Kasumi-1 (cell line): ENCODE results near the gene SLC10A7.
"Not testable (repeated sequence)": the region's sequence is repeated elsewhere in the genome, so short reads cannot be mapped to it uniquely, and the experiment has no call there.

Experiments used
- DNase-seq, 2 experiments: peaks; one replicate each; lab custom pipeline; 2025; lab: John Stamatoyannopoulos, UW

Gene SLC10A7

DNA sequence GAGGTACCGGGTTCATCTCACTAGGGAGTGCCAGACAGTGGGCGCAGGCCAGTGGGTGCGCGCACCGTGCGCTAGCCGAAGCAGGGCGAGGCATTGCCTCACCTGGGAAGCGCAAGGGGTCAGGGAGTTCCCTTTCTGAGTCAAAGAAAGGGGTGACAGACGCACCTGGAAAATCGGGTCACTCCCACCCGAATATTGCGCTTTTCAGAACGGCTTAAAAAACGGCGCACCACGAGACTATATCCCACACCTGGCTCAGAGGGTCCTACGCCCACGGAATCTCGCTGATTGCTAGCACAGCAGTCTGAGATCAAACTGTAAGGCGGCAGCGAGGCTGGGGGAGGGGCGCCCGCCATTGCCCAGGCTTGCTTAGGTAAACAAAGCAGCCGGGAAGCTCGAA is 171.6 kb downstream of the SLC10A7 start:
- DNase-seq: not testable (repeated sequence)

DNA sequence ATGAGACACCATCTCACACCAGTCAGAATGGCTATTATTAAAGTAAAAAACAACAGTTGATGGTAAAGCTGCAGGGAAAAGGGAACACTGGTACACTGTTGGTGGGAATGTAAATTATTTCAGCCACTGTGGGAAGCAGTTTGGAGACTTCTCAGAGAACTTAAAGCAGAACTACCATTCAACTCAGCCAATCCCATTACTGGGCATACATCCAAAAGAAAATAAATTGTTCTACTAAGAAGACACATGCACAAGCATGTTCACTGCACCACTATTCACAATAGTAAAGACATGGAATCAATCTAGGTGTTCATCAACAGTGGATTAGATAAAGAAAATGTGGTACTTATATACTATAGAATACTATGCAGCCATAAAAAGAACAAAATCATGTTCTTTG is 172.4 kb downstream of the SLC10A7 start:
- DNase-seq: no peak

DNA sequence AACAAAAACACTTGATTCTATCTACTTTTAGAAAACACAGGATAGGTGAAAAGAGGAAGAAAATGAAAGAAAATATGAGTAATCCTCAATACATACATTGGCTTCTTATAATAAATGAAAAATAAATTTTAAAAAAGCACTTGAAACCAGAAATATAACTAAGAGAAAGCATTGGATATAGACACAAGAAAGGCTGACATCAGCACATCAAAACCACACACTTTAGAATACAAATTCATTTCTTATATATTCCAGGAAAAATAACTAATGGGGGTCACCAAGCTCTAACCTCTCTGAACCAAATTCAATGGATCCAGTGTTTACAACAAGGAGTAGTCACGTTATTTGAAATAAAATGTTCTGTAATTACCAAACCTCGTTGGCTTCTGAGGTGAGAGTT is 173.9 kb downstream of the SLC10A7 start:
- DNase-seq: no peak

DNA sequence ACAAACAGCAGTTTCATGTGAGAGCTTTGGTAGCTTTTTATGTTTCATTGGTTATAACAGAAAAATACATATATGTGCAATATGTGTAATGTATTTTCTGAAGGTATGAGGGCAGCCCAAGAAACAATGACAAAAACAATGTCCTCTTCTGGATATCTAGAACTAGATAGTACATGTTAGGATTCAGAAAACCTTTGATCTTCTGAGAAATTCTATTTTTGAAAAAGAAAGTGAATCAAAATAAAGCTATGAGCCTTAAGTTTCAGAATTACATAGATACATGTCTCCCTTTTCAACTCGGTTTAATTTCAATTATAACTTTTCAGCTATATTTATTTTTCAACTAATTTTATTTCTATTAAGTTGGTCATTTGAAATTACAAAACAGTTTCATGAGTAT is 175.5 kb downstream of the SLC10A7 start:
- DNase-seq: no peak

DNA sequence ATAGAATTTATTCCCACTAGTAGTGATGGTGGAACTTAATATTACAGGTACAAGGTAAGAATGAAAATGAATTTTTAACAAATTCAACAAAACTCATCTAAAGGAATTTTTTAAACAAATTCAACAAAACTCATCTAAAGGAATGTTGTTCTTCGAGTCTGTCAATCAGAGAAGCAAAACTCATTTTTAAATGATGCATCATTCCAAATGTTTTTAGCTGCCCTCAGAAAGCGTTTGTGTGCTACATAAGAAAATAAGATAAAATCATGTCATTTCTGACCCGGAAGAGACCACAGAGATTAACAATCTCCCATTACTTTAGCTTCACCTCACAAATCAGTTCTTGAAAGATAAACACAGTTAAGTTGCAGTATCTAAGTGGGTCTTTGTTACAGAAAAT is 178.0 kb downstream of the SLC10A7 start:
- no peak for DNase-seq

DNA sequence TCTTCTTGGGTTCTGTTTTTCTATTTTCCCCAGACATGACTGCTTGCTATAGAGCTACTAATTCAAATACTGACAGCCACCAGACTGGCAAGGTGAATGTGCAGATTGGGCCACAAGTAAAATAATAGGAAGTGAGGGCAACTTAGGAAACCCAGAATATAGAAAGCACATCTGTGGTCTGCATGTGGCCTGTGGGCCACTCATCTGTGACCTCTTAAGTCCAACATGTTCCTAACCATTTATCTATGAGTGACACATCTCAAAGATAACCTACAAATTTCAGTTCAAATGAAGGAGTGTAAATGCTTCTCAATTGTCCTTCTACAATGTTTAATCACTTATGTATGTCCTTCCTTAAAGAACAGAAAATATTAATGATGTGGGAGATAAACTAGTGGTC is 178.5 kb downstream of the SLC10A7 start:
- DNase-seq: no peak

DNA sequence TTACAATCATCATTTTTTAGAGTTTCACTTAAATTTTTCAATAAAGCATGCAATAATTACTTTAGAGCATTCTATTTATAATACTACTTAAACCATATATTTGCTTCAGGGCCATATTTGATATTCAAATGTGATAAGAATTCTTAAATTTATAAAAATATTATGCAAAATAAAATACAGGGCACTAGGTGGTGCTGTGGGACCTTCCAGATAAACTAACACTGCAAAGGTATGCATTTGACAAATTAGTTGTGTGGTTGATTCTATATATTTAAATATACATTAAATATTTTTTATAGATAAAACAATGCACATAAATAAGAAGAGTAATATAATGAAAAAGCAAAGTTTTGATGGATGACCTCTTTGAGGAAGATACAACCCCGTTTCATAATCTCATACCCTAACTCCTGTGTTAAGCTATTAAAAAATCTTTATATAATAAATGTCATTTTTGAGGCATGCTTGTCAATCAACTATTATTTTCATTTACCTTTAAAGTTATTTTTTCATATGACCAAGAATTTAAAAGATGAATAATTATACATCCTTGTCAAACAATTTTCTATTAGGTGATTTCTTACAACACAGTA is 179.0 kb downstream of the SLC10A7 start:
- peak; percentile 58 for DNase-seq

DNA sequence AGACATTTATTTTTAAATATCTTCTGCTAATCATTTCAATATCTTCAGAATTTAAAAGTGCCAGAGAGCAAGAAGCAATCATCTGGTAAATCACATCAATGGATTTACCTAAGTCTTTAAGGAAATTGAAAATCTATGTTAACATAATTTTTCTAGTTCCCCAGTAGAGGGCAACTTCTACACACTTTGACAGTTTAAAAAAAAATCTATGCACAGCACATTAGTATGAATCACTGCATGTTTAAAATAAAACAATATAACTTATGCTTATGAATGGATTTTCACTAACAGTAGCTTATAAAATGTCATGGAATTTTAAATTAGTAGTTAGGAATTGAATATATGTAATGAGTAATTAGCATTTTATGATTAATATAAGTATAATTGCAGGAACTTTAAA is 180.9 kb downstream of the SLC10A7 start:
- peak; percentile 31 to 51 for DNase-seq

DNA sequence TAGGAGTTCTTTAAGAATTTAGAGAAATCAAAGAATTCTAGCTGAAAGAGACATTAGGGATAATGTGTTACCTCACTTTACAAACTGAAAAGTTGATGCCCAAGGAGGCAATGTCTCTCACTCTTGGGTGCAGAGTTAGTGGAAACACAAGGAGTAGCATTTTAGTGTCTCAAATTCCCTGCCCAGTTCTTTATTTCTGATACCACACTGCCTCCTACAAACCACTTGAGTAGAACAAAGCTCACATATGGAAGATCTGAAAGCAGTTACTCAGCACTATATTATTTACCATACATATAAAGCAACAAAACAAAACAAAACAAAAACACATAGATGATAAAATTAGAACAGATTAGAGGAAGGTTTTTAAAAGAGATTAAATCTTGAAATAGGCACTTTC is 183.2 kb downstream of the SLC10A7 start:
- no peak for DNase-seq

DNA sequence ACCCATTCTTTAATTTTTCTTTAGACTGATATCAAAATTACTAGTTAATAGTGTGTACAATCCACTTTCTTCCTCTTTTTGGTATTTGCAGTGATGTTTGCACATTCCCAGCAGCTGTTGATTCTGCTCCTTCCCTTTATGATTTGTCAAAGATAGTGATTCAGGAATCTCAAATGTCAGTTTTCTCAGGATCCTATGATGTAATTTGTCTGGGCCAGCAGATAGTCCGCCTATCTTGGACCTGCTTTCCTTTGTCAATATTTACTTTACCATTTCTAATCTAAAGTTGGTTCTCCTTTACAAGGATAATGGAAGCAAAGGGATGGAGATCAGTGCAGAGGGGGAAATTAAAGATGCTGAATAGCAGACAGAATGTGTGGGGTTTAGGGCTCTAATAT is 185.3 kb downstream of the SLC10A7 start:
- DNase-seq: no peak

DNA sequence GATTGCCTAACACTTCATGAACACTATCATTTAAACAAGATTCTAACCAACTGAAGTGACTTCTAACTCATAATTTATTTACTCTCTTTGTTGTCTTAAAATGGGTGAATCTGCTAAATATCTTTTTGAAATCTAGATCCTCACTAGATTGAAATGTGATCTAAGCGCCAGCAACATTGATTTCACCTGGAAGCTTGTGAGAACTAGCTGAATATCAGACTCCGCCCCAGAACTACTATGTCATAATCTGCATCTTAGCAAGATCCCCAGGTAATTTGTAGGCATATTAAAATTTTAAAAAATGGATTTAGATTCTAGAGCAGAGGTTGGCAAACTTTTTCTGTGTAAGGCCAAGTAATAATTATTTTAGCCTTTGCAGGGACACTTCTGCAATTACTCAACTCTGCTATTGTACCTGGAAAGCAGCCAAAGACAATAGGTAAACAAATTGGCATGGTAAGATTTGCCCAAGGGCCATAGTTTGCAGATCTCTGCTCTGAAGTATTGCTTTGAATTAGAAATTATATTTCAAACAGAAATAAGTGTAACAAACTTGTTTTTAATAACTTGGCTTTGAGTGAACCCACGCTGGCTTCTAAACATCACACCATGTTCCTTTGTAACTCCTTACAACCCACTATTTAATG is 185.9 kb downstream of the SLC10A7 start:
- no peak for DNase-seq

DNA sequence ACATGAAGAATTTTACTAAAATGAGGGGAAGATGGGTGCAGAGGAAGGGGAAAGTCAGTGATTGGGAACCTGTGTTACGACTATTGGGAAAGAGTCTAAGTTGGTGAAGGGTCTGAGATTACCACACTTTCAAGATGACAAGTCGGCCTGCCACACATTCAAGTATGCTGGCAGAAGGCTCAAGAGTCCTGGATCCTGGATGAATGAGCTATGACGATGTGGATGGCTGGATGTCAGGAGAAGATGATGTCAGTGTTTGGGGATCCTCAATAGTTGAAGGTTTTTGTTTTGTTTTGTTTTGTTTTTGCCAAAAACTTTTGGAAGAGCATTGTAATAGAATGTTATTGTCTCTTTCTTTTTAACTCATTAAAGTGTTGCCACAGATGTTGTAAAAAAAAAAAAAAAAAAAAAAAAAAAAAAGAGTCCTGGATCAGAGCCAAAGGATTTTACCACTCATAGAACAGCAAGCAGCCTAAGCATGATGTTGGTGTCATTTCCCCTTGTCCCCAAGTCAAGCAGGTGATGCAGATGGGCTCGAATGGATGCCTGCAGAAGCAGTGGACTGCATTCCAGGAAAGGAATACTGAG is 186.8 kb downstream of the SLC10A7 start:
- DNase-seq: no peak

DNA sequence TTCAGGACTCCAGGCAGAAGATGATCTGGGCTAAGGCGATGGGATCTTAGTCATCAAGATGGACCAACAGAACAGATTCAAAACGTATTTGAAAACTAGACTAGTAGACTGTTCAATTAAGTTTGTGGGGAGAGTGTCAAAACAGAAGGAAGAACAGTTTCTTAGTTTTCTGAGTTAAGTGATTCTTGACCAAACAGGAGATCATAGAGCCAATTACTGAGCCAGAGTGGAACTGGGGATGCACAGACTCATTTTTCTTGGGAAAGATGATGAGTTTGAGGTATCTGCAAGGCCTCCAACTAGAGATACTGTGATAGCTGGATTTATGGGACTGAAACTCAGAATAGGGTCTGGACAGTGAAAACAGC is 187.9 kb downstream of the SLC10A7 start:
- DNase-seq: no peak

DNA sequence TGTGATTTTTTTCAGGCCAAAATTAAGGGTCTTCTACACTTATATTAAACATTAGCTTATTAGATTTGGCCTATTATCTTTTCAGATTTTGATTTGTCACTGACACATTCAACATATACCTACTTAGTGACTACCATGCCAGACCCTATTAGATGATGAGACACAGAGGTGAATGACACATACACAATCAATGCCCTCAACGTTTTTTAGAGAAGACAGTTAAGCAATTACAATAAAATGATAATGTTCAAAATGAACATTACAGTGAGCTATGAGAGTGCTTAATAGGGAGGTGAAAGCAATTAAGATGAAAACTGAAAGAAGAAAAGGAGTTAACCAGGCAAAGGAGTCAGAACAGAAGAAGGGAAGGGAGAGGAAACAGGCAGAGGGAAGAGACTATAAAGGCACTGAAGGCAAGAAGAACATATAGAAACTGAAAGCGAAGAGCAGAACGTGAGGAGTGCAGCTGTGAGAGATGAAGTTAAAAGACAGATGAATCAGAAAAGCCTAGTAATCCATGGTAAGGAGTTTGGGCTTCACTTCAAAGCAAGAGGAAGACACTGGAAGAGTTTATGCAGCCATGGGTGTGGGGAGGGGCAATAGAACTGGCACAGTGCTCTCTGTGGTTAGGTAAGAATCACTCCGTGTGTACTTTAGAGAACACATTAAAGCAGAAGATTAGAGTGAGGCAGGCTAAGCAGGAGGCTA is 188.4 kb downstream of the SLC10A7 start:
- peak; percentile 12 to 15 for DNase-seq

DNA sequence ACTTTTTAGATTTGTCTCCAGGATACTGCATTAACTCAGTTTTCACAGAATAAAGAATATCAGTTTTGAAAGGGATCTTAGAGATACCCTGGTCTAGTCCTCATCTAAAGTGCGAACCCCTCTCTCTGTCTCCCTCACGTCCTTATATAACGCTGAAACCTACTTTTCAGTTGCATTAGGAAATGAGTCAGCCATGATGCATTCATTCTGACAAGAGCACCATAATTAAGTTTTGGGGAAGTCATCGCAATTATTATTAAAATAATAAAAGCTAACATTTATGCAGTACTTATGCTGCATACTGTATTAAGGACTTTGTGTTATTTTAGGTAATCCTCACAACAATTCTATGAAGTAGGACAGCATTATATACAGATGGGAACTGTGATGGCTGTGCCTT is 191.3 kb downstream of the SLC10A7 start:
- DNase-seq: no peak

DNA sequence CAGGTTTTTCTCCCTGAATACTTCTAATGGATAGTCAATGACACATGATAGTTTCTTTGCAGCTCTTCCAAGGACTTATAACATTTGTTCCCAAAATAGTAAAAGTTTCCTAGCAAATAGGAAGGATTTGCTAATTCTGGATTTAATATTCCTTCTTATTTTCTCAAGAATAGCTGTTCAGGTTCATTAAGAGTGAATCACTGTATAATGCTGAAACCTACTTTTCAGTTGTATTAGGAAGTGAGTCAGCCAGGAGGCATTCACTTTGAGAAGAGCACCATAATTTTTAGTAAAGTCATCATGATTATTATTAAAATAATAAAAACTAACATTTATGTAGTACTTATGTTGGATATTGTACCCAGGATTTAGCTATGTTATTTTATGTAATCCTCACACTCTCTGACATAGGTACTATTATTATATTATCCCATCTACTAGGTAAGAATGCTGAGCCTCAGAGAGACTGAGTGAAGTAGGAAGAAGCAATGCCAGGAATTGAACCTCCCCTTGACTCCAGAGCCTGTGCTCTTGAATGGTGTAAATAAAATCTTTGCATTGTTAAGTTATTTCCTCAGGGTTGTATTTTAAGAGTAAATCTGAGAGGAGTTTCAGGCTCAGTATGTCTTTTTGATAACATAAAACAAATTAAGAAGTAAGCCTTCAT is 192.6 kb downstream of the SLC10A7 start:
- DNase-seq: no peak

DNA sequence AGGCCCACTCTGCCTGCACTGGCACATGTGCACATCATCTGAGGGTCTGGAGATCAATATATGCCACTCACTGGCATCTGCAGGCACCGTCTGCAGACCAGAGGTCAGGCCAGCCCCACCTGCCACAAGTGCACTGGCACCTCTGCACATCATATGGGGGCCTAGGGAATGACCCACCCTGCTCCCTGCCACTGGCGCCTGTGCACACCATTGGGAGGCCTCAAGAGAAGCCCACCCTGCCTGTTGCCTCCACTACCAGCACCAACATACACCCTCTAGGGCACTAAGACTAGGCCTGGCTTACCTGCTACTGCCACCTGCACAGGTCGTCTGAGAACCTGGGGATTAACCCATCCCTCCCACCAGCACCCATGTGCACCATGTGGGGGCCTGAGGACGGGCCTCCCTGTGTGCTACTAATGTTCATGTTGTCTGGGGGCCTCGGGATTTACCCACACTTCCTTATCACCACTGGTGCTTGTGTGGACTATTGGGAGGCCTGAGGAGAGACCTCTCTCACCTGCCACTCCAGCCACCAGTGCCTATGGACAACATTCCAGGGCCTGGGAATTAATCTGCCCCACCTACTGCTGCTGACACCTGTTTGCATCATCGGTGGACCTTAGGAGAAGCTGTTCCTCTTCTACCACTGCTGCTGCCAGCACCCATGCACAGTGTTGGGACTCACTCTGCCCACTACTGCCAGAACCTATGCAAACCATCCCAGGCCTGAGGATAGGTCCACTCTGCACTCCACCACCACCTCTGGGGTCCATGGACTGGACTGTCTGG is 193.7 kb downstream of the SLC10A7 start:
- DNase-seq: no peak

DNA sequence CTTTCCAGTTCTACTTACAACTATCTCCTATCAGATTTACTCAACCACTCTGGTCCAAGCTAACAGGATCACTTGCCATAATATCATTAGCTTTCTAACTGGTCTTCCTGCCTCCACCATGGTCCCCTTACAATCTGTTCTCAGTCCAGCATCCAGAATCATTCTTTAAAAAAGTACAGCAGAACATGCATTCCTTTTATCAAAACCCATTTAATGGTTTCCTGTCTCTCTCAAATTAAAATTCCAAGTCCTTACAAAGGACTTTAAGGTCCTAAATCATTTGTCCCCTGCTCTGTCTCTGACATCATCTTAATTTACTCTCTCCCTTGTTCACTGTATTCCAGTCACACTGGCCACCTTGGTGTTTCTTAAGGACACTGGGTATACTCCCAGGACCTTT is 202.8 kb downstream of the SLC10A7 start:
- no peak for DNase-seq

DNA sequence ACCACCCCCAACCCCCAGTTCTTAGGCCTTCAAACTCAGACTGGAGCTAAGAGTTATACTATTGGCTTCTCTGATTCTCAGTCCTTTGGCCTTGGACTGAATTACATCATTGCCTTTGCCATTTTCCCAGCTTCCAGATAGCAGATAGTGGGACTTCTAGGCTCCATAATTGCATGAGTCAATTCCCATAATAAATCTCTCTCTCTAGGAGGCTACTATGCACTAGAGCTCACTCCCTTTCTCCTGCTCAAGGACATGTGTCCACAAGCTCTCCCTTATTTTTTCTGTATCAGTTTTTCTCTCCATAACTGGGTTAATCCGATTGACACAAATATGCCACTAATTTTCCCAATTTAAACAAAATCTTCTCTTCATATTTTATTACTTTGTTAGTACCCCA is 204.0 kb downstream of the SLC10A7 start:
- DNase-seq: no peak

DNA sequence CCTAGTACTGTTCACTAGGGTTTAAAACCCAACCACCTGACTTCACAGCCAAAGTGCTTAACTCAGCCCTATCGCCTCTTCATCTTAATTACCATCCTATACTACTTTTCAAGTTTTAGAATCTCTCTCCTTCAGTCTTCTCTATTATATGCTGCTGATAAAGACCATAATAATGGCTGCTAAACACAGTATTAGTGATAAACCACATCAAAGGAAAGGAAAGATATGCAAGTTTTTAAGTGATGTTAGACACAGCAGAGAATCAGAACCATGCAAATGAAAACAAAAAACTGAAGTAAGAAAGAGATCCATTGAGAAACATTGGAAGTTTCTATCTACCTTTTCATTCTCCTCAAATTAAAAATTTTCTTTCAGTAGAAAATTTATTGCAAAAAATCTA is 206.6 kb downstream of the SLC10A7 start:
- no peak for DNase-seq

DNA sequence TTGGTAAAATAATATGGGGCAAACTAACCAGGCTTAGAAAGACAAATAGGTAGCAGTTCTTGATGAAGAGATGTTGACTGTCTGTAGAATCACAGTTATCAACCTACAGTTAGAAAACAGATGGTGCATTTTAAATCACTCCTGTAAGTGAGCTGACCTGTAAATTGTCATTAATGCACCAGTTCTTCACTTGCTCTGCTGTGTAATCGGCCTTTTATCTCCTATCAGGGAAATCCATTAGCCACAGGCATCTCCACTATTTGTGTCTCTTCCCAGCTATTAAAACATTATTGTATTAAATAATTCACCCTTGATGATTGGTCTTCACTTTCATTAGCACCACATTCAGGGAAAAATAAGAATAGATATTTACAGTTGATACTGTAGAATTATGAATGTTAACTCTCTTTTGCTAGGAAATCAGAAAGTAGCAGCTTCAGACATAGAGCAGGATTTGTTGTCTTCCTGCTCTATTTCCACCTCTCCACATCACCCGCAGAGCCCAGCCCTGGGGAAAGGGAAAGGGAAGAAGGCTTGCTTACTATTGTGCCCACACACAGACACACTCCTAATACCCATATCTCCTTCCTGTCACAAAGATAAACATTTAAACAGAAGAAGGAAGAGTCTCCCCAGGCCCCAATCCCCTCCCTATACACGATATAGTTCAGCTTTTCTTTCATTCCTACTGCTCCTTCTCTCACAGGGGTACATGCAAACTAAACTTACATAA is 210.3 kb downstream of the SLC10A7 start:
- no peak for DNase-seq
